T-helper 1 cell treated with Interleukin-12 subunit alpha and Interleukin-12 subunit beta and Interleukin-4 antibody, amounts not matched to agents 30 ng/mL and 1 ng/mL, for 36 hours (primary cell): ENCODE results near the gene RBP3. TPM values are rescaled to one million over a fixed set of nuclear protein-coding genes. Genes with fewer than 3 reads are reported as not detected.
"Not testable (repeated sequence)": the region's sequence is repeated elsewhere in the genome, so short reads cannot be mapped to it uniquely, and the experiment has no call there.

Experiments used
- intact Hi-C: fragments of 100-400 bp; cut with micrococcal nuclease; formaldehyde crosslinking; loops from one replicate; pipeline ENCODE4 v1.15.1; 2024
- total RNA-seq: library from RNA; stranded (reverse); gene quantifications from 2 replicates; pipeline ENCODE4 v1.2.3, GENCODE V29; 2022

The RBP3 gene
- total RNA-seq, 1 donor from 2014 or later = not detected

DNA sequence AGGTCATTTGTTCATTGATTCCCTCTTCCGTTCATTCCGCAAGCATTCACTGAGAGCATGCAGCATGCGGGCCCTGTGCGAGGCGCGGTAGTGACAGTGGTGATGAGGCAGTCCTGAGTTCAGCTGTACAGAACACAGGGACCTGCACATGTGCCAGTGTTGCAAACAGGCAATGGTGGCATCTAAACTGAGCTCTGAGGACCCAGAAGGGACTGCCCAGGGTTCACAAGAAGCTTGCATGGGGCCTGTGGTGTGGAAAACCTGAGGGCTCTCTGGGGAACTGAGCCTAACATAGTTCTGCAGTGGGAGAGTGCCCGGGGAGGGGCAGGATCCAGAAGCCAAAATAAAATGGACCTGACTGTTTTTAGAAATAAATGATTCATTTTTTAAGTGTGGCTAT, 22.7 kb downstream of the RBP3 start:
- intact Hi-C loops = no loop called here

DNA sequence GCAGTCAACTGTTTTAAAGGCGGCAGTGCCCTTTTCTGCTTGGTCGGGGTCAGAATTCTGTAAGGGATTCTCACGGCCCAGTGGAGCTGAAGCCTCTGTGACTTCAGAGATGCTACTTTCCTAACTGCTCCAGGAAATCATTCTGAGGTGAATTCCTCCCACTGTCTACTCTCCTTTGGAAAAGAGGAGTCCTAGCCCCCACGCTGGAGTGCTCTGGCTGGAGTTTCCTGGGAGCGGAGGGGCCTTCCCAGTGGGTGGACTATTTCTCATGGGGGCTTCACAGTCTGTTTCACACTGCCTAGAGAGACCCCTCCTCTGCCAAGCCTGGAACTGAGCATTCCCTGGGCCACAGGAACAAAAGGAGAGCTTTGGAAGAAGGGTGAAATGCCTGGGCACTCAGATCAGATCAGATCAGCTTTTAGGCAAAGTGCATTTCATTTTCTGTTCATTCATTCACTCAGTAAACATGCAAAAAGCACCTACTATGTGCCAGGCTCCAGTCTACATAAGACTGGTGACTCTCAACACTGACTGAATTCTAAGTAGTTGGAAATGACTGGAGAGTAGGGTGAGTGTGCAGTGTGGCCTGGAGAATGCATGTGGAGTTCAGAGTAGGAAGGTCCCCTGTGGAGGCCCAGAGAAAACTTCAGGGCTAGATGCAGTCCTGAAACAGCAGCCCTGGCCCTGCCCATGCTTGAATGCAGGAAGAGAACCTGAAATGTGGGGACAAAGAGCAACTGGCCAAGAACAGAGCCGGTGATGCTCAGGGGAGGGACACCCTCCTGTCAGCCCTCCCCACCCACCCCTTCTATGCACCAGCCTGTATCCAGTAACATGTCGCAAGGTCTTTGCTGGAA, 23.7 kb downstream of the RBP3 start:
- intact Hi-C loops = no loop called here

DNA sequence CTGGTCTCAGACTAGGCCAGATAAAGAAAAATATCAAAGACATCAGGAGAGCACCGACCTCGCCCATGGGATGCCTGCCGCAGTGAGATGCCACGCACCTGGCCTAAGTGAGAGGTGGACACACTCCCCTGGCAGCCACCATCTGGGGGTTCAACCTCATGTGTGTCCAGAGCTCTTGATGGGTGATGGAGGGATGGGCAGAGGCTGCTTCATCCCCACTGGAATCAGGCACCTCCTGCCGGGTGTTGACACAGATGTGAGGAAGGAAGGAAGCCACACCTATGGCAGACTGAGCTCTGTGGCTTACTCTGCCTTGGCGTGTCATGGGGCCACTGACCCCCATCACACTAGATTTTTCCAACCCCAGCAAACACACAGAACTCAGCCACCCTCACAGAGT, 24.6 kb downstream of the RBP3 start:
- intact Hi-C loops = no loop called here

DNA sequence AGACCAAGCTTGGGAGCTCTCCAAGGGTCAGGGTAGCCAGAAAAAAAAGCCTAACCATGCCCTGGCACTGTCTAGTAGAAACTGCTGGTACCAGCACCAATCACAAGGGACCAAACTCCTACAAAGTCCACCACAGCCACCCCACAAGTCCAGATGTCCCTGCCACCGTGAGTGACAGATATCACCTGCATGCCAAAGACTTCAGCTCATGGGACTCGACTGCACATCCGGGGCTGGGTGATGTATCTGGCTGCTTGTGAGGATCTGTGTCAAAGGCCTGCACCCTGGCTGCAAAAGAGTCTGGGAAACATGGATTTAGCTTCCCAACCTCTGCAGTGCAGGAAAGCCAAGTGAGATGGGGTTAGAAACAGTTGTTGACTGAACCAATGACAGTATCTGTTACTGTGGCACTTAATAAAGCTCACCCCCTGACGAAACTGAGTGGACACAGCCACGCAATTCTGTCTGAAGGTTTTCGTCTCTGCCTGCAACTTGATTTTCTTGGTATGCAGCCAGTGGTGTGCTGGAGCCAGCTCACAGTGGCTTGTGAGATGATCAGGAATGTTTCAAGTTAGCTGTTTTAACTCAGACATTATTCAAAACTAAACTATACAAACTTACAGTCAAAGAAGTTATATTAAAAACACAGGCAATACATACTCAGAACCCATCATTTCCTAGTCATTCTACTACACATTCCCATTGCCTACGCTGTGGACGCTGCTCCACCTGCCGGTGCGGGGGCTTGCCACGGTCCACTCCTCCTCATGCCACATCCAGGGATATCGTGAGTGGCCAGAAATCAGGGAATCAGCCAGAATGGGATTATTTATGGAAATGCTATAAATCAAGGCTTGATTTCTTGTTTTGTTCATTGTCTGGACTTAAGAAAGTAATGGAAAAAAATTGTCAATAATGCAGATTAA, 26.7 kb downstream of the RBP3 start:
- intact Hi-C loops = no loop called here

DNA sequence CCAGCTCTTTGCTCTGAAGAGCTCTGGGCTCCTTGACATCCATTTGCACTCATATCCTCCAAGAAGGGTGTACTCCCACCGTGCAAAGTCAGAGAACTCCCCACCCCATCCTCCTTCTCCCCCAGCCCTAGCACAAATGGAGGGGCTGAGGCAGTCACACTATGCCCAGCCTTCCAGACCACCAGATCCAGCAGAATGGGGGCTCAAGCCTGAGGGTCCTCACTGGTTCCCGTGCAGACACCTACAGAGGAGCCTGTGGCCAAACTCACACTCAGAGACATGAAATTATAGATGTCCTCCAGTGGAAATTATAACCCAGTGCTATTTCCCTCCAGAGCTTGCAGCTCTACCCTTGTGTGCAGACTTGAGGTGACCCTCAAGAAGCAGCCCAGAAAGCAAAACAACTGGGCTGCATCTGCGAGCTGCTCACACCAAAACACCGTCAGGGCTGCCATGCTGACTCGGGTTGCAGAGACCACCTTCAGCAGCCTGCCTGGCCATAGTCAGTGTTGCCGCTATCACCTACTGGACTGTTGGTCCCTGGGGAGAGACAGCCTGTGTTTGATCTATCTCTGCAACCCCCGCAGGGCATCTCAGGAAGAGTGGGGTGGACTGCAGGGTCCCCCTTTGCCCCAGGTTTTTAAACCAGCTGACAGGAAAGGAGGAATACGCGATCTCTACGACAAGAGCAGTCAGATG, 28.5 kb downstream of the RBP3 start:
- intact Hi-C loops = no loop called here

DNA sequence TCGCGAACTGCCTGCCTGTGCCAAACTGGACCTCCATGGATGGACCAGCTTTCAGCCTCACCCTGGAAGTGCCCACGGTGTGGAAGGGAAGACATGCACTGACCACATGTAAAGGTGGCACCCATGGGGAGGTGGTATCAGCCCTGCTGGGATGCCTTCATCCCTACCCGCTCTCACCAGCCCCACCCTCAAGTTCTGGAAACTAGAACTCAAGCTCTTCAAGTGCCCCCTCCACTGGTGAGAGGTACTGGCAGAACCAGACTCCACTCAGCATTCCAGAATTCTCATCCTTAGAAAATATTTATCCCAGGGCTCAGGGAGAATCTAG, 30.0 kb downstream of the RBP3 start:
- intact Hi-C loops = no loop called here

DNA sequence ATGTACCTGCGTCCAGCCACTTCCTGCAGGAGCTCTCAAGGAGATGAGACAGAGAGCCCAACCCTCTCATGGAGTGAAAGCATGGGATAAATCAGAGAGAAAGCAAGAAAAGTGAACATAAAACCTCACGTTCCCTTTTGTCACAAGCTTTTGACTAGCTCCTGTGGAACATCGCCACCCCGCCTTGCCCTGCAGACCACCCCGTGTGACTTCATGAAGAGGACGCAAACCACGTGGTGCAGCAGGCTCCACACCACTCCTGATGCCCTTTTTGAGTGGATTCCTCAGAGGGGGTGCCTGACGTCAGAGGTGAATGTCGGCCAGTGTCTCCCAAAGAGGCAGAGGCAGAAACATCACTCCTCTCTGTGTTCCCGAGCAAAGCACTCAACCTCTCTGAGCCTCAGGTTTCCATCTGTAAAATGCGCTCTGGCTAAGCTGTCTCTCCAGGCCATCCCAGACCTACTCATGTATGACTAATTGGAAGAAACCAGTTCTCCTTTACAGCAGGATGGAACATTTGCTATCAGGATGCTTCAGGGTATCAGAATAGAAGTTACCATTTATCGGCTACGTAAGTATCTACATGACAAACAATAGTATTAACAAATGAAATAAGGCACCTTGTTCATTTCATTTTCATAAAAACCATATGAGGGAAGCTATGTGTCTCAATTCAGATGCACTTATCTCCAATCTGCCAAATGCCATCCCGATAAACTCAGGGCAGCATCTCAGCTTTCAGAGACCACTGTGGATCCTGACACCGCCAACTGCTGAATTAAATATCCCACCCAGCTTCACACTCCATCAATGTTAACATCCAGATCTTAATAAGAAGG, 30.7 kb downstream of the RBP3 start:
- intact Hi-C loops = no loop called here

DNA sequence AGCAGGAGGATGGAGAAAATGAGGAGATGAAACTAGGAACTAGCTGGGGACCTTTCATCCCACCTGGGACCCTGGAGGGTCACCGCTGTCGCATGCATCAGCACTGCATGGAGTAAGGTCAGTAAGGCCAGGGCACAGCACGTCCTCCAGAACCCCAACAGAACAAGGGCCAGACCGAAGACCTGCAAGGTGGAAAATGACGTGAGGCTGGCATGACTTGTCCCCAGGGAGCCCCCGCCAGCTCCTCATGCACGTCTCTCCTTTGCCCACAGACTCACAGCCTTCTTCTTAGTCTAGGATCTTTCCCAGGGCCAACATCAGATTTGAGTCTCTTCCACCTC, 31.3 kb downstream of the RBP3 start:
- intact Hi-C loops = no loop called here

DNA sequence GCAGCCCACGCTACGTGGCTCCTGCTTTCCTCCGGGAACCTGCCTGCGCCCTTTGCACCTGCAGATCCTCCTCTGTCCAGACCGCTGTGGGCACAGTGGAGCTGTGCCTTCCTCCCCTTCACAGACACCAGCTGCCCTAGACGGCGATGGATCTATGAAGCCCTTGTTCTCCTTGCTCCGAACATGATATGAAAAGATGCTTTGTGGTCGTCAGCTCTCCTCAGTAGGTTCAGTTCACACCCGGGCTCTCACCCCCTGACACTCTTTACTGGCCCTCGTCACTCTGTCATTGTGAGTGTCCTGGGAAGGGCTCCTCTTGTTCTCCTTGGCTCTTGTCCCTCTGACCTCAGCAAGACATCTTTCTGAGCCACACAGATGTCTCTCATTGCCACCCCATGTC, 31.7 kb downstream of the RBP3 start:
- intact Hi-C loops = no loop called here

DNA sequence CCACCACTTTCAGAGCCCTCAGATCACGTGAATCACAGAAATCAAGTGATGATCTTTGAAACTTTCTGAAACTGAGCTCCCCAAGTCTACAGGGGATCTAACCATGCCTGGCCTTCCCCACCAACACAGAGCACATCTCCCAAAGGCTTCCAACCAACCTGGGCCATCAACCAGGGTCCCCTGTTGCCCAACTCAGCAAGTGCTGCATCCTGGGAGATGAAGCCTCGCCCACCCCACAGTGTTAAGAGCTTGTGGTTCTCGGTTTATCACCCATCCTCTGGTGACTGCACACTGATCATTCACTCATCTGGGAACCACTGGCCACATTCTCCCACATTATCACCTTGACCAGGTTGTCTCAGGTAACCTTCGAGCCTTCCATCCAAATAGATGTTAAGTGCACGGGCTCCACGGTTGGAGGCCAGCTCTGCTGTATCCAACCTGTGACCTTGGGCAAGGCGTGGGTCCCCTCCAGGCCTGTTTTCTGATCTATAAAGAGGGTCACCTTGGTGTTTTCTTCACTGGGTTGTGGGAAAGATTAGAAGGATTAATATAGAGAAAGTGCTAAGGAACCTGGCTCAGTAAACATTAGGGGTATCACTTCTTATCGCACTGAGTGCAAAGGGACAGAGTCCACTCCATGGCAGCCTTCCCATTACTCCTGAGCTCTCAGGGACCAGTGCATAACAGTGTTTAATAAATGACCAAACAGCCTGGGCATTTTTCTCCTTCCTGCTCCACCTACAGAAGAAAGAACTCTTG, 32.4 kb downstream of the RBP3 start:
- intact Hi-C loops = no loop called here

DNA sequence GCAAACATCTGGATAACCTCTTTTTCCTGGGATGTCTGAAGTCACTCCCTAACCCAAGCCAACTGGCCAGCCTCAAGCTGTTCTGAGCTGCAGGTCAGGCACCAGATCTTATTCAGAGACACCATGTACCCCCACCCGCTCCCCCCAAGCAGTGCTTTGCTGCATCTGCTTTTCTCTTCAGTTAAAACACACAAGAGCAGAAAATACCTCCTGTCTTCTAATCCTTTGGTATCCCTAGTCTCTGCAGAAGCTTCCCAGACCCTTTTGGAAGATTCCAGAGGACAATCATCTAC, 32.9 kb downstream of the RBP3 start:
- intact Hi-C loops = no loop called here

DNA sequence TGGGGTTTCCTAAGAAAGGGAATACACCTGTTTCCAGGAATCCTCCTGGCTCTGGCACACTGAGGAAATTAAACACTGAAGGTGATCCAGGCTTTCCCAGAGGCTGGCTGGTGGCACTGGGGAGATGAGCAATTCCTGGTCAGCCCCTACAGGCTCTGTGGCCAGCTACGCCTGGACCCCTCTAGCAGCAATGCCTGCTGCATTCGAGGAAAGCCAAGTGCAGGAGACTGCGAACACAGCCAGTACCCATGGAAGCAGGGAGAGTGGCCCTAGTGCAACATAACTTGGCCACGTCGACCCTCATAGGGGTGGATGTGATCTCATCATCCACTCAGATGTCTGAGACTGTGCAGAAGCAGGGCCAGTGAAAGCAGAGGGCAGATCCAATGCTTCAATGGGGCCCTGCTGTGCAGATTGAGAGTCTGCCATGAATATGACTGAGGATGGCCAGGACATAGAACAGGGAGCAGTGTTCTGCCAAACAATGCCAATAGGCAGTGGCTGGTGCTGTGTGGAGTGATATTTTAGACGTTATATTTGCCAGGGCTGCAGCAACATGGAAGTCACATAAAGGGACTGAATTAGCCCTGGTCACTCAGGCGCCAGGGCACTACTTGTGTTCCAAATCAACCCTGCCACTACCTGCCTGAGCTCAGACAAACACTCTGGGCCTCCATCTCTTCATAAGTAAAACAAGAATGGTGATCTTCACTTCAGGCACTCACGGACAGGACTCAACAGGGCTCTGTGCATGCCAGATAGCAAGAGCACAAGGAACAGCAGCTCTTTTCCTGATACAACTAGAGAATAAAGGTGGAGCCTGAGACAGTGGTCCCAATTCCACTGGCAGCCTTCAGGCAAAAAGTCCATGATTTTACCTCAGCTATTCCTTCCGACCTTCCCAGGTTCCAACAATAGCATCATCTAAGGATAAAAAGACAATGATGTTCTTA, 33.5 kb downstream of the RBP3 start:
- intact Hi-C loops = no loop called here

DNA sequence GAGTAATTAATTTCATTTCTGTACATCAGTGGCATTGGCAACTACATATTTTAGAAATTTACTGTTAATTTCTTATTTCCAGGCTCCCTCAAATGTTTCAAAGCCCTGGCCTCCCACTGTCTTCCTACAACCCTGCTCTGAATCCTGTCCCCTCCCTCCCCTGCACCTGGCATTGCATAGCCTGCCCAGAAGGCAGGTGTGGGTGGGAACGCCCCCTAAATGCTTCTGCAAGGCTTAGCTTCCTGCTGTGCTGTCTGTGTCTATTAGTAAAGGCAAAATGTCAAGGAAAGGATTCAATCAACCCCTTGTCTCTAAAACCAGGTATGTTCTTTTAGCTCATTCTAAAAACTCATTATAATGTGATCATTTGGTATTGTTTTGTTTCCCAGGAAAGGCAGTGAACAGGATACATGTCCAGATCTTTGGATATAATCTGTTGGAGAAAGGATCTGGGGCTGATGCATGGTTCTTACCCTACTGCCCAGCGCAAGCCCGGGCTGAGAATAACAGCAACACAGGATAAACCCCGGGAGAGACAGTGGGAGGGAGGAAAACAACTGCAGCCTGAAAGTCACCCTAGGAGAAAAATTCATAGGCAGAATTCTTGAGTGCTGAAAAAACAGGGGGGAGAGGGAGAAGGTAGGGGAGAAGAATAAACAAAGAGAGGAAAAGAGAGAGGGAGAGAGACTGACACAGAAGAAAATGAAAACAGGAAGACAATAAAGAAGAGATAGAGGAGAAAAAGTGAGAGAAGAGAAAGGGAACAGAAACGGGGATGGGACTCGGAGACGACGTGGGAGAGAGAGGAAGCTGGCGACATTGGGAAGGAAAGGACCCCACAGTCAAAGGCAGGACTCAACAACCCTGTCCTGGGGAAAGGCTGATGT, 35.3 kb downstream of the RBP3 start:
- intact Hi-C loops = no loop called here

DNA sequence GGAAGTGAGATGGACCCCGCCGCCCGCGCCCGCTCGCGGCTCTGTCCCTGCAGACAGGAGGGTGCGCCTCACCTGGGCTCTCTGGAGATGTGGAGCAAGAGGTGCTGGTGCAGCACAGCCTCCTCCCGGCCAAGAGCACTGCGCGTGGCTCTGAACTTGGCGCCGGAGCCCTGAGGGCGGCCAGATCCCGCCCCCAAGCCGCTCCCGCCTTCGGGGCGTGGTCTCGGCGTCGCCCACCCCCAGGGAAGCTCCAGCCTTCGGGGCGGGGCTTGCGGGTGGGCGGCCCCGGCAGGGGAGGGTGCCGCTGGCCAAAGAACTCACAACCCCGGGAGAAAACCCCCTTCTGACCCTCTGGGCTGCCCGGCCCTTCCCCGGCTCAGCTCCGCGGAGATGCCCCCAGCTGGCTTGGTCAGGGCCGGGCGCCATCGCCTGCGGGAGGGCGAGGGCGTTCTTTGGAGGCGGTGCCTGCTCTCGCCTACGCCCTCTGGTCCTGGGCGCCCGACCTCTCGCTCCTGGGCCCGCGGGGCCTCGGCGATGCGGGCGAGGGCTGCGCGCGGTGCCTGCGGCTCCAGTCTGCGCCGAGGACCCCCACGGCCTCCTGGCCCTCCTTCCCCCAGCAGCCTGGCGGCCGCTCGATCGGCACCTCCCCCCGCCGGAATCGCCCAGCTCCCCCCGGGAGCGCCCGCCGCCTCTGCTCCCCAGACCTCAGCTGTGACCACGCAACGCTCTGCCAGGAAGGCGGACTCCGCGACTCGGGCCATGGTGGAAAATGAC, 36.2 kb downstream of the RBP3 start, which contains the start of gene ZNF488:
Gene ZNF488 (minus strand): TSS at position 146 of the 774 bp plus-strand sequence. CDS start 15,464 bp downstream, outside the sequence.
- intact Hi-C loops = no loop called here

DNA sequence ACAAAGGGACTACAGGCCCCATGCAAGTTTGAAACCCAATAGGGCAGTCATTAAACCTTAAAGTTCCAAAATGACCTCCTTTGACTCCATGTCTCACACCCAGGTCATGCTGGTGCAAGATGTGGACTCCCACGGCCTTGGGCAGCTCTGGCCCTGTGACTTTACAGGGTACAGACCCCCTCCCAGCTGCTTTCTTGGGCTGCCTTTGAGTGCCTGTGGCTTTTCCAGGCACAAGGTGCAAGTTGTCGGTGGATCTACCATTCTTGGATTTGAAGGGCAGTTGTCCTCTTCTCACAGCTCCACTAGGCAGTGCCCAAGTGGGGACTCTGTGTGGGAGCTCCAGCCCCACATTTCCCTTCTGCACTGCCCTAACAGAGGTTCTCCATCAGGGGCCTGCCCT, 37.9 kb downstream of the RBP3 start:
- intact Hi-C loops = not testable (repeated sequence)

DNA sequence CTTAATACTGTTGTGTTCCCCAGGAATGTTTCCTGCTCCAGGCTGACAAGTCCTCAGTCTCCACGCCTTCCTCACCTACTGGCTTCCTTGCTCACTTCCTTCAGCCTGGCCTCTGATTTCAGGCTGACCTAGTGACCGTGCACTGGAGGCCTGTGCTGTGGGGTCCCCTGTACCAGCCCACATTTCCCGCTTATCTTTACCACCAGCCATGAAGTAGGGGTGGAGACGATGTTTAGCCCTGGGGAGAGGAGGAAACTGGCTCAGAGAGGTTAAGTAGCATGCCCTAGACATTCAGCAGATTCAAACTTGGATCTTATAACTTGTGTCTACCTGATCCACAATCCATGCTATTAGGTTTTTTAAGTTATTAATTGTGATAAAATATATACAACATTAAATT, 40.7 kb downstream of the RBP3 start:
- intact Hi-C loops = no loop called here

DNA sequence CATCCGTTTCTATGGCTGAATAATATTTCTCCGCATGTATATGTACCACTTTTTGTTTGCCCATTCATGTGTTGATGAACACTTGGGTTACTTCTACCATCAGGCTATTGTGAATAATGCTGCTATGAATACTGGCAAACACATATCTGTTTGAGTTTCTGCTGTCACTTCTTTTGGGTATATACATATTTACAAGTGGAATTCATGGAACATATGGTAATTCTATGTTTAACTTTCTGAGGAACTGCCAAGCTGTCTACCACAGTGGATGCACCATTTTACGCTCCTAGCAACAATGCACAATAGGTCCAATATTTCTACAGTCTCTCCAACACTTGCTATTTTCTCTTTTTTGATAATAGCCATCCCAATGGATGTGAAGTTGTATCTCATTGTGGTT, 41.5 kb downstream of the RBP3 start:
- intact Hi-C loops = no loop called here

DNA sequence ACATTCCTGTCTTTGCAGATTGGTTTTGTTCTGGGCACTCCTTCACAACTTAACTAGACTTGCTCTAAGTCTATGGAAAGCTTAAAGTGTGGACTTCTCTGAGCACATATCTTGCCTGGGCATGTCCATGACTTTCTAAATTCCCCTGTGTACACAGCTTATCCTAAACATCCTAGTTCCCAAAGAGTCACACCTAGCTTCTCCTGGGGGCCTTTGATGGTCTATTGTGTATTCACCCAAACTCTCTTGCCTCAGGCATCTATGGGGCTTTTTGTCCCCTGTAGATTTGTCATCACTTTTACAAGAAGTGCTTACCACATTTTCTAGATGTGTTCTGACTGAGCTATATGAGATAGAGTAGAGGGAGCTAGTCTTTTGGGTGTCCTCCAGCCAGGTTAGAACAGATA, 48.2 kb downstream of the RBP3 start:
- intact Hi-C loops = no loop called here
